ENCODE data around the gene NKX1-1. TPM values are rescaled to one million over a fixed set of nuclear protein-coding genes. Genes with fewer than 3 reads are reported as not detected.

The NKX1-1 gene
- total and polyA plus RNA-seq, 2 of the 8 experiments (the other 6 are each of a cell fraction or from before 2014, with no cell fraction given): not detected

DNA sequence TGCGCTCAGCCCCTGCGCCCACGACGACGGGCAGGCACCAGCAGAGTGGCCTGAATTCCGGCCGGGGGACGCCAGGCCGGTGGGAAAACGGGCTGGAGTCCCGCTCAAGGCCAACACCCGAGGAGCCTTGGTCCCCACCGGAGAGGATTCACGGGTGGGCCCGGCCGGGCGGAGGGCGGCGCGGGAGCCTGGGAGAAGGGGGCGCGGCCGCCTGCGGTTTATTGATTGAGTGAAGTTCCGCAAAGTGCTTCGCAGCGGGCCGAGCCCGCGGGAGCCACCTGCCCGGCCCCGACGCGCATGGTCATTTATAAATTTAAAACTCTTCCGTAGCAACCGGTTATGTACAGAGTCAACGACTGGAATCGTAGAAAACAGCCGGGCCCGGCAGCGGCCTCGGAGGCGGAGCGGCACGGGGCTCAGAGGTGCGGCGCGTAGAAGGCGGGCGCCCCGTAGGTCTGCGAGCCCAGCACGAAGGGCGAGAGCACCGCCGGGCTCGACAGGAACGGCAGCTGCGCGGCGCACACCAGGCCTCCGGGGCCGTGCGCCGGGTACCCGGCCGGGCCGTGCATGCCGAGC is 3.6 kb downstream of the NKX1-1 start:
- Histone ChIP-seq H3K56ac (replicated peaks; ENCODE audit: insufficient read length, low read depth, low read length) (no peak overlapping the region), H2BK15ac (ENCODE audit: low read length) (no peak overlapping the region), H3K36me3 (ENCODE audit: control insufficient read depth in 2 of 4, insufficient read depth in 4 of 4, low read length in 3 of 4) (peaks cover 0 to 30% (median 0%) of the 10 kb centered on the region in 4 experiments; a peak in 1 of 8 replicates), H3K9ac (replicated peaks in 1 of 4; ENCODE audit: extremely low read depth in 1 of 4, low read depth in 3 of 4, low read length in 3 of 4) (no peak overlapping the region), H3K23ac (ENCODE audit: insufficient read length) (no peak overlapping the region), H3K79me1 (ENCODE audit: low read depth, low read length) (no peaks in the 10 kb centered on the region), H3K23me2 (ENCODE audit: low read depth, low read length) (peaks cover 2% of the 10 kb centered on the region; the same call in 1 of the 2 replicates), H4K8ac (ENCODE audit: extremely low read depth, insufficient read depth, low read length) (peak overlapping the region; percentile 1; the same call in 1 of the 2 replicates), H3K14ac (ENCODE audit: insufficient read length) (no peak overlapping the region), H3K4me2 (ENCODE audit: insufficient read depth in 1 of 2, low read depth in 2 of 2, low read length in 2 of 2) (peak overlapping the region; percentile 22 to 61; a peak in 2 of 4 replicates), H4K5ac (ENCODE audit: insufficient read length, low read depth, low read length) (no peak overlapping the region), H2BK120ac (replicated peaks; ENCODE audit: low read depth, low read length) (no peak overlapping the region), H3K4me1 (replicated peaks in 1 of 4; ENCODE audit: control insufficient read depth in 3 of 4, insufficient read depth in 4 of 4, low read length in 3 of 4) (peaks cover 0 to 28% (median 6%) of the 10 kb centered on the region in 4 experiments; a peak in 5 of 7 replicates), H4K20me1 (replicated peaks in 1 of 2; ENCODE audit: control insufficient read depth in 1 of 2, insufficient read depth in 2 of 2, low read length in 2 of 2) (peaks cover 0 to 12% of the 10 kb centered on the region in 2 experiments), H3K79me2 (ENCODE audit: control insufficient read depth in 1 of 2, insufficient read depth in 2 of 2, low read length in 2 of 2) (no peaks in the 10 kb centered on the region), H2BK5ac (ENCODE audit: low read depth, low read length) (no peak overlapping the region), H2AK5ac (ENCODE audit: low read depth, low read length) (no peak overlapping the region), H3K9me3 (ENCODE audit: insufficient read depth in 2 of 2, low read depth in 1 of 2, low read length in 1 of 2) (peaks cover 6 to 12% of the 10 kb centered on the region in 2 experiments), H2BK20ac (ENCODE audit: low read length) (no peak overlapping the region), H2AFZ (ENCODE audit: low read length) (no peak overlapping the region), H4K91ac (replicated peaks; ENCODE audit: insufficient read length, low read length) (no peak overlapping the region), H3K27me3 (replicated peaks in 1 of 4; ENCODE audit: control insufficient read depth in 3 of 4, extremely low read depth in 1 of 4, insufficient read depth in 3 of 4, low read length in 3 of 4) (peaks cover 70 to 76% (median 74%) of the 10 kb centered on the region in 4 experiments), H3K18ac (ENCODE audit: extremely low read depth, low read length) (no peak overlapping the region), H3K27ac (ENCODE audit: low read depth, low read length) (no peak overlapping the region), H3K4ac (replicated peaks; ENCODE audit: insufficient read length, low read depth, low read length) (no peak overlapping the region), H2BK12ac (ENCODE audit: low read depth, low read length) (no peak overlapping the region), H3K4me3 (ENCODE audit: extremely low read depth in 1 of 4, insufficient read depth in 2 of 4, low read depth in 3 of 4, low read length in 4 of 4) (peak overlapping the region in 1 of 4 experiments; percentile 37; a peak in 2 of 8 replicates)
- ChIA-PET CTCF (ENCODE audit: partially characterized antibody) (interaction anchor here (0.9 to 2.8 kb wide), 7 partner anchors 7 to 227 kb away, joined by 3 to 9 read pairs (median 6); no protein-coding TSS in a partner anchor), POLR2A (ENCODE audit: partially characterized antibody) (no interaction called here)
- FAIRE-seq (no peak), DNase-seq (ENCODE audit: low read depth in 1 of 2, low spot score in 2 of 2) (no peak)
- TF ChIP-seq JUND (IDR thresholded peaks at IDR 0.05; ENCODE audit: low read length) (no peak), RNF2 (IDR thresholded peaks at IDR 0.05; ENCODE audit: borderline replicate concordance, low read depth, low read length, missing control alignments, poor library complexity, severe bottlenecking) (no peak), RBBP5 (IDR thresholded peaks at IDR 0.05; ENCODE audit: borderline replicate concordance, low read depth, low read length) (no peak), EZH2 (IDR thresholded peaks at IDR 0.05; ENCODE audit: low read depth, low read length, severe bottlenecking) (peak; percentile 88), GABPA (IDR thresholded peaks at IDR 0.05; ENCODE audit: borderline replicate concordance, insufficient read depth, low read length) (0 out of 2 replicates have a peak, but pooled peaks have one; percentile 65), SUZ12 (IDR thresholded peaks at IDR 0.05; ENCODE audit: low read length) (peak; percentile 89), BRCA1 (IDR thresholded peaks at IDR 0.05; ENCODE audit: low read depth, low read length) (no peak), SP4 (IDR thresholded peaks at IDR 0.05; ENCODE audit: low read length) (no peak)
- whole genome bisulfite sequencing, 2 experiments (ENCODE audit: extremely low coverage in 1 of 2, insufficient coverage in 1 of 2, insufficient read length in 1 of 2, insufficient replicate concordance in 2 of 2, low coverage in 1 of 2, low lambda C conversion rate in 2 of 2, missing lambda C conversion rate in 1 of 2): 56% methylated on average over 42 of the region's 69 CpGs; no CpG with 5 or more reads in 1 of the 2 experiments

All from H1 (cell line).